Measurements from ENCODE around the gene CAMSAP3. TPM values are rescaled to one million over a fixed set of nuclear protein-coding genes. Genes with fewer than 3 reads are reported as not detected.

CAMSAP3 gene
- total RNA-seq, 3 donors from 2014 or later (not counting 1 experiment from before 2014, with no cell fraction given), result 0.24 to 0.34 TPM; not detected in 1

- peak; percentile 91 to 92 (median 92) for ATAC-seq
- 5% methylated on average over 28 of the region's 28 CpGs for WGBS (ENCODE audit: insufficient coverage)
Measured at GRCh38 chr19:7652061-7652641, 56.5 kb downstream of the CAMSAP3 start.

GRCh38 chr19:7654401-7654800 is 58.7 kb downstream of the CAMSAP3 start:
- H3K27me3 Mint-ChIP-seq (ENCODE audit: low read depth in 2 of 2), result no peaks in the 10 kb centered on the region
- H3K27ac Mint-ChIP-seq, result no peak overlapping the region
- intact Hi-C loops (cut with micrococcal nuclease), result no loop called here
- WGBS (ENCODE audit: insufficient coverage), result 89% methylated on average over 6 of the region's 8 CpGs
- peaks cover 5 to 10% of the 10 kb centered on the region in 2 donors for H3K4me1 Mint-ChIP-seq
- no peaks in the 10 kb centered on the region for H3K9me3 Mint-ChIP-seq
- TF ChIP-seq CTCF (IDR thresholded peaks at IDR 0.05), result no peak
- no peaks in the 10 kb centered on the region for H3K36me3 Mint-ChIP-seq
- no peak overlapping the region for H3K4me3 Mint-ChIP-seq
- Histone ChIP-seq H3K4me3 (ENCODE audit: low read length) (no peak overlapping the region), H3K4me1 (ENCODE audit: control insufficient read depth, insufficient read depth, low read length) (peaks cover 25% of the 10 kb centered on the region), H3K36me3 (ENCODE audit: control insufficient read depth, insufficient read depth, low read length) (no peaks in the 10 kb centered on the region), H3K27ac (ENCODE audit: low read length) (no peak overlapping the region), H3K9me3 (ENCODE audit: control insufficient read depth, insufficient read depth, low read length) (no peaks in the 10 kb centered on the region), H3K27me3 (ENCODE audit: control insufficient read depth, insufficient read depth, low read length) (no peaks in the 10 kb centered on the region)
- no peak for ATAC-seq
- DNase-seq, result no peak

More at GRCh38 chr19:7652061-7652641, 56.5 kb downstream of the CAMSAP3 start:
- Histone ChIP-seq H3K9me3 (ENCODE audit: control insufficient read depth, insufficient read depth, low read length) (no peaks in the 10 kb centered on the region), H3K4me3 (ENCODE audit: low read length) (peak overlapping the region; percentile 13), H3K27me3 (ENCODE audit: control insufficient read depth, insufficient read depth, low read length) (no peaks in the 10 kb centered on the region), H3K27ac (ENCODE audit: low read length) (peak overlapping the region; percentile 58), H3K36me3 (ENCODE audit: control insufficient read depth, insufficient read depth, low read length) (peaks cover 3% of the 10 kb centered on the region), H3K4me1 (ENCODE audit: control insufficient read depth, insufficient read depth, low read length) (peaks cover 10% of the 10 kb centered on the region)
- Mint-ChIP-seq H3K9me3 (no peaks in the 10 kb centered on the region), H3K27me3 (ENCODE audit: low read depth in 2 of 2) (no peaks in the 10 kb centered on the region), H3K4me3 (peak overlapping the region; percentile 83), H3K36me3 (no peaks in the 10 kb centered on the region), H3K4me1 (peaks cover 5 to 10% of the 10 kb centered on the region in 2 donors), H3K27ac (peak overlapping the region; percentile 82 to 91)
- TF ChIP-seq CTCF (IDR thresholded peaks at IDR 0.05), result peak; percentile 98
- intact Hi-C loops (cut with micrococcal nuclease), result loop anchor here (1.0 kb wide), 2 partner anchors 29 to 147 kb away; no protein-coding TSS in a partner anchor
- DNase-seq, result peak; percentile 87 to 94

GRCh38 chr19:7655581-7655980 is 59.9 kb downstream of the CAMSAP3 start:
- H3K36me3 Mint-ChIP-seq, result no peaks in the 10 kb centered on the region
- no peaks in the 10 kb centered on the region for H3K36me3 ChIP-seq (ENCODE audit: control insufficient read depth, insufficient read depth, low read length)
- WGBS (ENCODE audit: insufficient coverage), result 68% methylated on average over 8 of the region's 8 CpGs
- no peaks in the 10 kb centered on the region for H3K27me3 Mint-ChIP-seq (ENCODE audit: low read depth in 2 of 2)
- intact Hi-C loops (cut with micrococcal nuclease), result no loop called here
- DNase-seq (no peak), ATAC-seq (no peak)
- peak overlapping the region in 1 of 2 donors; percentile 72 for H3K27ac Mint-ChIP-seq
- H3K4me1 Mint-ChIP-seq, result peaks cover 5 to 10% of the 10 kb centered on the region in 2 donors
- no peak overlapping the region for H3K27ac ChIP-seq (ENCODE audit: low read length)
- no peaks in the 10 kb centered on the region for H3K27me3 ChIP-seq (ENCODE audit: control insufficient read depth, insufficient read depth, low read length)
- TF ChIP-seq CTCF (IDR thresholded peaks at IDR 0.05), result no peak
- H3K9me3 ChIP-seq (ENCODE audit: control insufficient read depth, insufficient read depth, low read length), result no peaks in the 10 kb centered on the region
- H3K9me3 Mint-ChIP-seq, result no peaks in the 10 kb centered on the region
- no peak overlapping the region for H3K4me3 Mint-ChIP-seq
- no peak overlapping the region for H3K4me3 ChIP-seq (ENCODE audit: low read length)
- peaks cover 25% of the 10 kb centered on the region for H3K4me1 ChIP-seq (ENCODE audit: control insufficient read depth, insufficient read depth, low read length)
